GM21825 (cell line): ENCODE data around the gene PDSS2.
"Not testable (repeated sequence)": the region's sequence is repeated elsewhere in the genome, so short reads cannot be mapped to it uniquely, and the experiment has no call there.

Experiments used
- ATAC-seq: cut with Tn5 transposase; IDR thresholded peaks from one replicate; pipeline ENCODE4 v1.9.1; 2021; ENCODE audit warnings: mild to moderate bottlenecking, moderate library complexity; ENCODE audit not compliant: unreplicated experiment

Gene PDSS2

GRCh38 chr6:107329063-107329860 is 130.1 kb downstream of the PDSS2 start:
- no peak for ATAC-seq

GRCh38 chr6:107328081-107328480 is 131.3 kb downstream of the PDSS2 start:
- no peak for ATAC-seq

DNA sequence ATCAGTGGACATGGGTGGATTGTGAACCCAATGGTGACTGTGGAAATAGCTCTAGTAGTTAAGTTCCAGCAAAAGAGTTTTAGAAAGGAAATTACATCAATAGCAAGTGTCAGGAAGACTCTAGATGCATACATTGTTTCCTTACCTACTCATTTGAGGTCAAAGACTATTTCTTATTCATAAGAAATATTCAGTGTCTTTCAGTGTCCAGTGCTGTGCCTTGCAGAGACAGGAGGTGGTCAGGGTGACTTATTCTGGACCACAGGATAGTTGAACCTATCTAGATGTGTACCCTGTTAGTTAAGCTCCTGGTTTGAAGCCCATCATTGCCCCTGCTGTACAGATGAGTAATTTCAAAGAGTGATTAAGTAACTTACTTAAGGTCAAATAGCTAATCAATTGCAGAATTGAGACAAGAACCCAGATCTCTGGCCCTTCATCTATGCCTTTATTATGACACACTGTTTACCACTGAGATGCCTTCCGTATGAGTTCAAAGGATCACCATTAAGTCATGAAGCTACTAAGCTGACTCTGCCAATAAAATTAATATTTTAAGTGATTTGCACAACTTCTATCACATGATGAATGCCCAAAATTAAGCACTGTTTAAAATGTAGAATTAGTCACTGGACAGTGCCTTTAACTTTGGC is 136.1 kb downstream of the PDSS2 start:
- ATAC-seq, result no peak

DNA sequence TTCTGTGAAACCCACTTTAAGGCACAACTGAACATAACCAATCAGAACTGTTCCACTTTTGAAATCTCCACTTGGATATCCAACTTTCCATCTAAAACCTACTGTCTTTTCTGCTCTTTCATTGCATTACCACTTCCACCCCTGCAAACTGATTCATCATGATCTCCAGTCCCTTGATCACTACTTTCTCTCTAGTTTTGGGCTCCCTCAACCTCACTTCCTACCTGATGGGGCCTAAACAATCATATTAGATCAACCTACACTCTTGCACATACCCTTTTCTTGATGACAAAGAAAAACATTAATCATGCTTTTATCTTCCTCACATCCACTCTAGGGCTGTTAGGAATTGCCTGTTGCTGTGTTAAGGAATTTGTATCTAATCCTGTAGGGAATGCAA is 137.6 kb downstream of the PDSS2 start:
- no peak for ATAC-seq

- ATAC-seq, result no peak
Observed at GRCh38 chr6:107319906-107320530, 139.3 kb downstream of the PDSS2 start.

DNA sequence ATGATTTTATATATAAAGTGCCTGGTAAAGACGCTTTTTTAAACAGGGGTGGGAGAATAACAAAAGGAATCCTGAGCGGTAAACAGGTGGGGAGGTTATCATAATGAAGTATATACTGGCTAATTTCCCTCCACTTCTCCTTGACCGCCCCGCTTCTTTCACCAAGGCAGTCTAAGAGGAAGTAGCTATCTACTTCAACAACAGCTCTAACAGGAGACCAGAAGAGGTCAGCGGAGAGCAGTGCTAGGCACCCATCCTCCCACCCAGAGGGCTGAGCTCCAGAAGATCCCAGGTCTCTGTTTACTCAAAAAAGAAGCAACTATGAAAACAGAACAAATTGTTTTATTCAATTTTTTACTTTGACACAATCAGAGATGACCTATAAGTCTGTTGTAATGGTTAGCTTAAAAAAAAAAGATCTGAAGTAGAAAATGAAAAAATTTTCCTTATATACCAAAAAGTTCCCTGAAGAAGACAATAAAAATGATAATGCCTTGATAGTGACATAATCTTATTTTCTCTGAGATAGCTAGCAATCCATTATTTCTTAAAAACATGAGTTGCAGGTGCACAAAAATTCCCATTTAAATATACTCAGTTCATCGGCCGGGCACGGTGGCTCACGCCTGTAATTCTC is 141.1 kb downstream of the PDSS2 start:
- peak; percentile 86 for ATAC-seq

DNA sequence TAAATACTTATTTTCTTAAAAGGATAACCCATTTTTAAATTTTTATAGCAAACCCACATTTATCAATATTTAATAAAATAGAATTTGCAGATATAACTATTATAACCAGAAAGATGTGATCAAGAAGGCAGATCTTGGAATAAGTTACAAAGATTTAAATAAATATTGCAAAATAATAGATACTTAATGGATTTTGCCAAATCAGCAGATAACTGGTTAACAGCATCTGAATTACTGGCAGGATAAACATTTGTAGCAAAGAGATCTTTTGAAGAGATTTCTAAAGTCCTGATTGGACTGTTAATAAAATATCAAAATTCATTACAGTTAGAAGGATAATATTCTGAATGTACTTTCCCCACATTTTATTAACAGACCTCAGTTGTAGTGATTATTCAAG is 144.2 kb downstream of the PDSS2 start:
- ATAC-seq, result no peak

- ATAC-seq, result no peak
Observed at GRCh38 chr6:107314531-107314939, 144.8 kb downstream of the PDSS2 start.

DNA sequence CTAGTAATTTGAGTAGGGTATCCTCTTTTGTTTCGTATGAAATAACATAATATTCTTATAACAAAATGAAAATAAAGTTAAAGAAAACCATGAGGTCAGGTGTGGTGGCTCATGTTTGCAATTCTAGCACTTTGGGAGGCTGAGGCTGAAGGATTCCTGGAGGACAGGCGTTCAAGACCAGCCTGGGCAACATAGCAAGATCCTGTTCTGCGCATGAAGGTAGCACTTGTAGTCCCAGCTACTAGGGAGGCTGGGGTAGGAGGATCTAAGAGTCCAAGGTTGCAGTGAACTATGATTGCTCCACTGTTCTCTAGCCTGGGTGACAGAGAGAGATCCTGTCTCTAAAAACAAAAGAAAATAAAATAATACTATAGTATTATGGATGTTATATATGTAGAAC is 145.6 kb downstream of the PDSS2 start:
- ATAC-seq, result no peak

DNA sequence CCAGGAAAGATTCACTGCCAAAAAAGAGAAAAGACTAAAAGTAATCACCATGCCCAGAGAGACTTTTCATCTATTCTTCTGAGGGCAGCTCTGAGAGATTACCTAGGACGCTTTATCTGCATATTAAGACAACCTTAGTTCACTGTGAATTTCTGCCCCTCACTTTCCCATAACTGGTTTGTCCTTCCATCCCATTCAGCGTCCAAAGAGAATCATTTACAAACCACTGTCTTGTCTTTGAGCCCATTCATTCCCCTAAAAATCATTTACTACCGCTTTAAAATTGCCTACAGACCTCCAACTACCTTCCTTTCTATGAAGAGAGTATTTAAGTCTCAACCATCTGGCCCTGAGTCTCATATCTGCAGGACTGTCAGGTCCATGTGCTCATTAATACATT is 149.0 kb downstream of the PDSS2 start:
- no peak for ATAC-seq

DNA sequence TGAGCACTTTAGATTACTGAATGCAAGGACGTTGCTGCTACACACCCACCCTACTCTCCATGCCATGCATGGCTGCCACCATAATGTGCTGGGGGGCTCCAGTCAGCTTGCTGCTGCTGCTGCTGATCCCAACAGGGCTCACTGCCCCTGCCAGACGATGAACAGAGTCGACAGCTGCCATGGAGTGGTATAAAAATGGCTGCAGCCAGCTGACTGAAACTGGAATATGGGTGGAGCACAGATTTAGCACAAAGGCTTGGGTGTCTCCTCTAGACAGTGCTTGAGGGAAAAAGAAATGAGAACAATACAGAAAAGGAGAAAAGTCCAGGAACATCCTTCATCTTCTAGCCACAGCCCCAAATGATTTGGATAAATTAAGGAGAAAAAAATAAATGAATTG is 150.7 kb downstream of the PDSS2 start:
- no peak for ATAC-seq

DNA sequence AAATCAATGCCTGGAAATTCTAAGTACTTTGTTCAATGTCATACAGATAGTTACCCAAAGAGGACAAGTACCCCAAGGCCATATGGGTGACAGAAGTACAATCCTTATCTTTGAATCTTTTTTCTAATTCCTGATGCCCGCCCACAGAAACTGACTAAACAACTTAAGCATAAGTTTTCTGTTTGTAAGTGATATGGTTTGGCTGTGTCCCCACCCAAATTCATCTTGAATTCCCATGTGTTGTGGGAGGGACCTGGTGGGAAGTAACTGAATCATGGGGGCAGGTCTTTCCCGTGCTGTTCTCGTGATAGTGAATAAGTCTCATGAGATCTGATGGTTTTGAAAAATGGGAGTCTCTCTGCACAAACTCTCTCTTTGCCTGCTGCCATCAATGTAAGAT is 153.4 kb downstream of the PDSS2 start:
- not testable (repeated sequence) for ATAC-seq

- no peak for ATAC-seq
Observed at GRCh38 chr6:107305391-107305790, 154.0 kb downstream of the PDSS2 start.

GRCh38 chr6:107304421-107305025 is 154.8 kb downstream of the PDSS2 start:
- ATAC-seq, result no peak

DNA sequence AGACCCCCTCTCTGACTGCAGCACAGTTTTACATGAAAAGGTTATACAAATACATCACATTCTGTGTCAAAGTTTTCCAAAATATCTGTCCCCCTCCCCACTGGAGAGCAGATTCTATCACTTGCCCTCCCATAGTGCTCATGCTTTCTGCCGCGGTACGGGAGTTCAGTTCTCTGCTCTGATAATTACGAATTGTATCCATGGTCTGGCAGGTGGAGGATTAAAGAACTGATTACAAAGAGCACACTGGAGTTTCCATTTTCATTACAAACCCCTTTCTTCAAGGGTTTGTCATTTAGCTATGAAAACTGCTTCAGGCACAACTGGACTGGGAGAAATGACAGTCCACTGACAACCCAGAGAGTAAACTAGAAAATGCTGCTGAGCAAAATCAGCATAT is 166.0 kb downstream of the PDSS2 start:
- no peak for ATAC-seq

DNA sequence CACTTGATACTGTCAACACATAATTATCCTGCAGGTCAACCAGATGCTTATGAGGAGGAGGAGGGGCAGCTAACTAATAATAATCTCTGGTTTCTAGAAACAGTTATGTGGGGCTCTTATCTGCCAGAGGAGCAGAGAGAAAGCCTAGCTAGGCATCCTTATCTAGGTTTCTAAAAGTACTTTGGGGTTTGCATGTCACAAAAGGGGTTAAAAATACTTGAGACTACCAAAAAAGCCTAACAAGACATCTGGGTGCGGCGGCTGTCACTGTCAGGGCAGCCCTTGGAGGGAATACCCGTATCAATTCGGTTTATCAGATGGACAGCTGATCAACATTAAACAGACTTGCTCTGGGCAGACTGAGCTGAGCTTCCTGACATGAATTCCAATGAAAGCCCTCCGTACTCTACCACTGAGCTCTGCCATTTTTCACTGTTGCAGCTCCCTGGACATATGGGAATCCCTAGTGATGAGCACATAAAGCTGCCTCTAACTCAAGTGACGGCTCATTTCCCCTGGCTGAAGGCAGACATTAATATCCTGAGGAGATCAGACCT is 166.6 kb downstream of the PDSS2 start:
- no peak for ATAC-seq

- no peak for ATAC-seq
Observed at GRCh38 chr6:107290491-107290890, 168.9 kb downstream of the PDSS2 start.

DNA sequence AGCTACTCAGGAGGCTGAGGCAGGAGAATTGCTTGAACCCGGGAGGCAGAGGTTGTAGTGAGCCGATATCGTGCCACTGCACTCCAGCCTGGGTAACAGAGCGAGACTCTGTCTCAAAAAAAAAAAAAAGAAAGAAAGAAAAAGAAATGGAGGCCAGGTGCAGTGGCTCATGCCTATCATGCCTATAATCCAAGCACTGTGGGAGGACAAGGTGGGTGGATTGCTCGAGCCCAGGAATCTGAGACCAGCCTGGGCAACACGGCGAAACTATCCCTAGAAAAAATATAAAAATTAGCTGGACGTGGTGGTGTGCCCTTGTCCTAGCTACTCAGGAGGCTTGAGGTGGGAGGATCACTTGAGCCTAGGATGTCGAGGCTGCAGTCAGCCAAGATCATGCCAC is 170.1 kb downstream of the PDSS2 start:
- ATAC-seq, result not testable (repeated sequence)

DNA sequence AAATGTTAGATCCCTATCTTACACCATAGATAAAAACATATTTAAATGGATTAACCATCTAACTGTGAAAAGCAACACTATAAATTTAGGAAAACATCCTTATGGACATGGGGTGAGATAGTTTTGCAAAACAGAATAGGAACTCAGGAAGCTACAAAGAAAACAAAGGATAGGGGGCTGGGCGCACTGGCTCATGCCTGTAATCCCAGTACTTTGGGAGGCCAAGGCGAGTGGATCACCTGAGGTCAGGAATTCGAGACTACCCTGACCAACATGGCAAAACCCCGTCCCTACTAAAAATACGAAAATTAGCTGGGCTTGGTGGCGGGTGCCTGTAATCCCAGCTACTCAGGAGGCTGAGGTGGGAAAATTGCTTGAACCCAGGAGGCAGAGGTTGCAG is 173.7 kb downstream of the PDSS2 start:
- ATAC-seq, result not testable (repeated sequence)

DNA sequence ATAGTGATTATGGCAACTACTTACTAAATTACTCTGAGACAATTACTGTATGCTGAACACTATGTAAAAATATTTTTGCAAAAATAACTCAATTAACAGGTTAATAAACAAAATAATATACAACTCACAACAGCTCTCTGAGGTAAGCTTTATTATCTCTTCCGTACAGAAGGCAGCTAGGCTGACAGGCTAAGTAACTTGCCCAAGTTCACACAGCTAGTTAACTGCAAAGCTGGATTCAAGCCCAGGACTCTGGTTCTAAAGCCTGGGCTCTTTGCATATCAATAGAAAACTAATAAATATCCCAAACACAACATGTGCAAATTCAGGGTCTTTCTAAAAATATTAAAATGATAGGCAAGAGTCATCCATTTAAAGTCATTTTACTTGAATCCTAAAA is 174.6 kb downstream of the PDSS2 start:
- ATAC-seq, result no peak

GRCh38 chr6:107280791-107281190 is 178.6 kb downstream of the PDSS2 start:
- ATAC-seq, result no peak
